Astrocyte of the spinal cord (primary cell): ENCODE data around the gene SKP1.

Source experiments
- DNase-seq: peaks from one replicate; pipeline ENCODE4 v3.0.0; 2011; ENCODE audit warnings: low read depth, low spot score
- H3K4me3 ChIP-seq: 2 replicates; pipeline ENCODE4 v1.5.1; 2011; ENCODE audit warnings: low read depth, mild to moderate bottlenecking, low read length, moderate library complexity
- in situ Hi-C: cut with HindIII; loops from 2 replicates; pipeline ENCODE4 v1.10.0; 2017; ENCODE audit warnings: low sequenced_read_pairs
- TF ChIP-seq, protein P1 (sequence below): IDR thresholded peaks from 2 replicates; pipeline ENCODE4 v1.5.1; 2012; ENCODE audit warnings: low read depth, mild to moderate bottlenecking, low read length, inconsistent platforms

SKP1 gene

DNA sequence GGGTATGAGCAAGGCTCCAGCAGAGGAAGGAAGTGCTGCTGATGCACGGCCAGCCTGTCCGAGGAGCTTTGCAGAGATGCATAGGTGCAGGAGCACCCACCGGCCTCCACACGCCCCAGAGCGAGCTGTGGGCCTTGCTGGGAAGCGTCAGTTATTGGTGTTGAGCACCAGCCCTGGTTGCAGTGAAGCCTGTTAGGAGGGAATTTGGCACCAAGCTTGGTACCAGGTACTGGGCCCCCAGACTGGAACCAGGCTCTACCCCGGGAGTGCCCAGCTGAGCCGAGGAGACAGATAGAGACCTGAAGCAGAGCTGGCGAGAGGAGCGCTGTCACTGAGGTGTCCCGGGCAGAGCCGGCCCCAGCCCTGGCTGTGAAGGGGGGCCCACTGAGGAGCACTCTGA lies 57.0 kb downstream of the SKP1 start:
- TF ChIP-seq, protein P1, sequence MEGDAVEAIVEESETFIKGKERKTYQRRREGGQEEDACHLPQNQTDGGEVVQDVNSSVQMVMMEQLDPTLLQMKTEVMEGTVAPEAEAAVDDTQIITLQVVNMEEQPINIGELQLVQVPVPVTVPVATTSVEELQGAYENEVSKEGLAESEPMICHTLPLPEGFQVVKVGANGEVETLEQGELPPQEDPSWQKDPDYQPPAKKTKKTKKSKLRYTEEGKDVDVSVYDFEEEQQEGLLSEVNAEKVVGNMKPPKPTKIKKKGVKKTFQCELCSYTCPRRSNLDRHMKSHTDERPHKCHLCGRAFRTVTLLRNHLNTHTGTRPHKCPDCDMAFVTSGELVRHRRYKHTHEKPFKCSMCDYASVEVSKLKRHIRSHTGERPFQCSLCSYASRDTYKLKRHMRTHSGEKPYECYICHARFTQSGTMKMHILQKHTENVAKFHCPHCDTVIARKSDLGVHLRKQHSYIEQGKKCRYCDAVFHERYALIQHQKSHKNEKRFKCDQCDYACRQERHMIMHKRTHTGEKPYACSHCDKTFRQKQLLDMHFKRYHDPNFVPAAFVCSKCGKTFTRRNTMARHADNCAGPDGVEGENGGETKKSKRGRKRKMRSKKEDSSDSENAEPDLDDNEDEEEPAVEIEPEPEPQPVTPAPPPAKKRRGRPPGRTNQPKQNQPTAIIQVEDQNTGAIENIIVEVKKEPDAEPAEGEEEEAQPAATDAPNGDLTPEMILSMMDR = no peak
- no peak overlapping the region for H3K4me3 ChIP-seq
- in situ Hi-C loops = no loop called here
- DNase-seq = no peak

DNA sequence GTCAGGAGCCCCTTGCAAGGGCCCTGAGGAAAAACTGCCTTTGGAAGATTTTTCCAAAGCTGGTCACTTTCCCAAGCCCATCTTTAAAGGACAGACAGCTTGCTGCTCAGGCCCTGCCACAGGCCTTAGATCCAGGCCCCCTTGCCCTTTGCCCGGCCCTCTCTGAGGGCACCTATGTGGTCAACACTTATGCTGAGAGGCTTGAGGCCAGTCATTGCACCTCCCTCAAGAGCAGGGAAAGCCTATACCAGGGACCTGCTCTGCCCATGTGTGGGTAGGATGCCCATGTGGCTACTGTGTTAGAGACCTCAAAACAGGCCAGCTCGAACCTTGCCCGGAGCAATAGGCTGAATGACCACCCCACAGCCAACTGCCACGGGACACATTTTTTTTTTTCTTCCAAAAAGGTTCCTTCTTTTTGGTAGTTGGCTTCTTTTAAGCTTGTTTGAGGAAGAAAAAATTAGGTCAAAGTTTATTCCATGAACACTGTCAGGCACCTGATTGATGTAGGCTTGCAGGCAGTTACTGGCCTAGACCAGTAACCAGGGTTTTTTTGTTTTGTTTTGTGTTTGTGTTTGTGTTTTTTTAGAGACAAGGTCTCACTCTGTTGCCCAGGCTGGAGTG lies 58.4 kb downstream of the SKP1 start:
- in situ Hi-C loops = no loop called here
- TF ChIP-seq, protein P1 = no peak
- no peak overlapping the region for H3K4me3 ChIP-seq
- DNase-seq = no peak

GRCh38 chr5:134116789-134117761 lies 59.7 kb downstream of the SKP1 start:
- no peak for DNase-seq
- TF ChIP-seq, protein P1 = no peak
- in situ Hi-C loops = no loop called here
- H3K4me3 ChIP-seq = no peak overlapping the region

- no peak overlapping the region for H3K4me3 ChIP-seq
- DNase-seq = no peak
- TF ChIP-seq, protein P1 = no peak
- in situ Hi-C loops = no loop called here
These were observed 60.5 kb downstream of the SKP1 start for GRCh38 chr5:134116286-134116685.

DNA sequence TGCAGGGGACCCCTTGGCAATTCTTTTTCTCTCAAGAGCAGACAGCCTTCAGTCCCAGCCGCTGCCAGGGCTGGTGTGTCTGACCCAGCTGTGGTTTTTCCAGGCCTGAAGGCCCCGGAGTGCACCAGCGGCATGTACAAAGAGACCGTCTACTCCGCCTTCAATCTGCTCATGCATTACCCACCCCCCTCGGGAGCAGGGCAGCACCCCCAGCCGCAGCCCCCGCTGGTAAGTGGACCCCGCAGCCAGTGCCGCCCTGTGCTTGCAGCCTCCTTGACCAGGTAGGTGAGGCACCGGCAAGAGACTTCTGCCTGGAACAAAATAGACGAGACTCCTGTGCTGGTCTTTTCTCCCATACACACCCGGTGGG lies 61.0 kb downstream of the SKP1 start:
- TF ChIP-seq, protein P1 = no peak
- in situ Hi-C loops = no loop called here
- H3K4me3 ChIP-seq = peak overlapping the region; percentile 50
- DNase-seq = no peak

- in situ Hi-C loops = no loop called here
- TF ChIP-seq, protein P1 = no peak
- H3K4me3 ChIP-seq = peak overlapping the region; percentile 50
- DNase-seq = no peak
These were observed 61.6 kb downstream of the SKP1 start for GRCh38 chr5:134114886-134115805.
